ENCODE measurements around the gene CD48.
"Not testable (repeated sequence)": the region's sequence is repeated elsewhere in the genome, so short reads cannot be mapped to it uniquely, and the experiment has no call there.

The CD48 gene

DNA sequence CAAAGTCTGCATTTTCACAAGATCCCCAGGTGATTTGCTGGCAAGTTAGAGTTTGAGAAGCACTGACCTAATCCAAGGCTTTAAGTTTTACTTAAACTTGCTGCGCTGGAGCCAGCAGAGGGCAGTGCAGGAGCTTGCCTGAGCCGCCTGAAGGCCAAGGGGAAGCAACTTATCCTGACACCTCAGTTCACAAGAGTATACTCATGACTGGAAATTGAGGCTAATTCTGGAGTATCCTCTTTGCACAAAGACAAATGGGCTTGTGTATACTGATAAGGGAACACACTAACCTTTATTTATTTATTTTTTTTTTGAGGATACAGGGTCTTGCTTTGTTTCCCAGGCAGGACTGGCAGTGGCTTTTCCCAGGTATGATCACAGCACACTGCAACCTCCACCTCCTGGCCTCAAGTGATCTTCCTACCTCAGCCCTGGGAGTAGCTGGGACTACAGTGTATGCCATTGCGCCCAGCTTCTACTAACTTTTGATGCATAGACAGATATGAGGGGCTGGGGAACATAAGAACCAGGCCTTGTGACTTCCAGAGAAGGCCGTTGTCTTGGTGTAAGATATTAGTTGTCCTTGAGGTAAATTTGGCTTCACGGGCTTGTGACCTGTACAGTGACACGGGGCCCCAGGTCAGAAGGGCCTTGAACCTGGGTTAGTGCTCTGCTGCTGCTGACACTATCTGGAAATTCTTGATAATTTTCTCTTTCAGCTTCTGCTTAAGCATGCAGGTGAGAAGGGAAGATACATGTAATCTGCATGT is 35.8 kb downstream of the CD48 start:
- peak; percentile 75 for DNase-seq

DNA sequence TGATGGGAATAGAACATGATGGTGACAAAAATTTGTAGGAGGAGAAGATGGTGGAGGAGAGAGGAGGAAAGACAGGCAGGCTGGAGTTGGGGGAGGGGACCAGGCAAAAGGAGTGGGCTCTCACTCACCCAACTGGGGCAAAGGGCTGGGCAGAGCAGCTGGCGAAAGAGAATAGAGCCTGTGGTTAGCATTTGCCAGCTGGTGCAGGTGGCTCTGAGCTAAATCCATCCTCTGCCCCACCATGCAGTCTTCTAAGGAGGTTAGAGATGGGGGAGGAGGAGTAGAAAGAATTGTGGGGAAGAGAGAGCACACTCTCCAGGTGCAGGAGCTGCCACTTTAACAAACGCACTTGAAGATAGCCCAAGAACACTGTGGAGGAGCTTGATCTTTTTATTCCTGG is 37.2 kb downstream of the CD48 start:
- no peak for DNase-seq

DNA sequence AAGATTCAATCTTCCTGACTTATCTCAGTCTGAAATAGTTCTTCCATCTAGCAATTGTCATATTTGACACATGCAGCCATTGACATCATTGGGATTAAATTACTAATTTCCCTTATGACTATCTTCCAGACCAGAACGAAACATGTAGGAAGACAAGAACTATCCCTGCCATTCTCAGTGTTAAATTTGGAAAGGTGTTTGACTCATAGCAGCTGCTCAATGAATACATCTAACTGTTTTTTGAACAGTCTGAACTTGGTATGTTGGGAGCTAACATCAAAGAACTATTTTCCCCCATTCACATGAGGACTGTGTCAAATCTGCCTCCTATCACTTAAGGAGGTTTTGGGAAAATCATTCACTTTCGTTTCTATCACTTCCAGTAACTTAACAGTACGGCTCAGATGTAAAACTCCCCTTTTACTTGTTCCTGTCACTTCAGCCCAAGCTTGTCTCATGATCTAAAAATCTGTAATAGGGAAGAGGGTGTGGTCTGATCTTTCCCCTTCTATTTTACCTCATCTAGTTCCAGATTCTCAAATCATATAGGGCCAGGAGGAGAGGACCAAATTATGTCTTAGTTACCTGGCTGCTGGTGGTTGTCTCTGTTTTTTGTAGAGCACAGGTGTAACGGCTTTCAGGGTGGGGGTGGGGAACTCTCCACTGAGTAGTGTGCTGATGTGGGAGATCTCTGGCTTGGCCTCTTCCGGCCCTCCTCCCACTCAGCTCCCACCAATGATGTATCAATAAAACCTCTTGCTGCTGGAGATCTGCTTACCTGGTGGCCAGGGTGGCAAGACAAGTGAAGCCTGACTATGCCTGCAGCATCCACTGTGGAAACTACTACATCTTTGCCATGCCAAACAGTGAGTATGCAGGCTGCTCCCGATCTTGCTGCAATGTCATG is 38.6 kb downstream of the CD48 start:
- no peak for DNase-seq

DNA sequence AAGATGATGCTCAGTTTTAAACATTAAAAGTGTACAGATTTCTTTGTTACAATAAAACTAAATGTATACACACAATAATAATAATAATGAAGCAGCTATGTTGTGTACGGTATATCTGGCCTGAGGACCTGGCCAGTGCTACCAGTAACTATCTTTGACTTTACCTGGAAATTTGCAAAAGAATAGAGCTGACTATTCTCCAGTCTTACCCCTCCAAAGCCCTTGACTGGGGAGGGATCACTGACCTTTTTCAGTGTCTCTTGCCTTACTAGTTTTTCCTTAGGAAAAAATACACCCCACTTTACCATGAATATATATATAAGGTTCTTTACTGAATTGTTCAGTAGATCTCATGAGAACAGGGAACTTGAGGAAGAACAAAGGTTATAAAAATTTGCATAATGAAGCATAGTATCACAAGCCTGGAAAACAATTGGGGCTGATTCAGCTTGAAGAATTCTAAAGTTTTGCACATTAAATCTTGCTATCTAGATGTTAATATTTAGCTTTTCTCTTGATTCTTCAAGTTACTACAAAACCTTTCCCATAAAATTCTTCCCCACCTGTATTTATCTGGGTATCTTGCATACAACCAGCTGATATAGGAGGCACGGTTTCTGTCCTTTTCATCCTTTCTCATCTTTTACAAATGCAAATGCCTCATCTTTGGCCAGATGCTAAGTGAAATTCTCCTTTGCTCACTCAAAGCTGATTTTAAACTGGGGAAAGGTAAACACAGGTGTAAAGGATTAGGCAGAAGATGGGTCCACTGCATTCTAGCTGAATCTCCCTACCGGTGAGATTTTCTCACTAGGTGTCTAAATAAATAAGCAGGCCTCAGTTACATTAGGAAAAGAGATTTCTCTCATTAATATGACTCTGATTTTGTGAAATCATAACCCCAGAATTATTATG is 39.8 kb downstream of the CD48 start:
- DNase-seq: no peak

DNA sequence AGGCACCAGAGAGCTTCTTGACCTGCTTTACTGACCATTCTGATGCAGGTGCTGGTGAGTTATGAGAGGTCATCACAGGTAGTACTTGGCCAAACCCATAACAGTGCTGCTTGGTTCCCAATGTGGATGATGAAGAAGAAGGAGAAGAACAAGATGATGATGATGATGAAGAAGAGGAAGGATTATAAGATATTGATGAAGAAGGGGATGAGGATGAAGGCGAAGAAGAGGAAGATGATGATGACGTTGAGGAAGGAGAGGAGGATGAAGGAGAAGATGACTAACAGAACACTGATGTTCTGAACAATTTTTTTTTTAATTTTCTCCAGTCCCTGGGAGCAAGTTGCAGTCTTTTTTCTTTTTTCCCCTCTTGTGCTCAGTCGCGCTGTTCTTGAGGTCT is 40.9 kb downstream of the CD48 start:
- DNase-seq: no peak

DNA sequence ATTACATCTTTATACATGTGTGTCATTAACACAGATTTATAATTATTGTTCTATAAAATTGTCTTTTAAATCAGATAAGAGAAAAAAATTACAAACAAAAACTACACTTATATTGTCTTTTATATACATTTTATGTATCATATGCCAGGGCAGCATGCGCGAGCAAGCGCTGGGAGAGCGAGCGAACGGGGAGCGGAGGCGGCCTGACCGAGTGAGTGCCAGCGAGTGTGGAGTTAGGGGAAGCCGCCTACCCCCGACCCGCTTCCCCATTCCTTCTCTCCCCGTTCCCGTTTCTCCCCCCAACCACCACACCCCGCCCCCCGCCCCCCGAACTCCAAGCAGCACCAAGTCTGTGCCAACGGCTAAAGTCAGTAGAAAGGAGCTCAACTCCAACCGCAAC is 41.8 kb downstream of the CD48 start:
- no peak for DNase-seq

DNA sequence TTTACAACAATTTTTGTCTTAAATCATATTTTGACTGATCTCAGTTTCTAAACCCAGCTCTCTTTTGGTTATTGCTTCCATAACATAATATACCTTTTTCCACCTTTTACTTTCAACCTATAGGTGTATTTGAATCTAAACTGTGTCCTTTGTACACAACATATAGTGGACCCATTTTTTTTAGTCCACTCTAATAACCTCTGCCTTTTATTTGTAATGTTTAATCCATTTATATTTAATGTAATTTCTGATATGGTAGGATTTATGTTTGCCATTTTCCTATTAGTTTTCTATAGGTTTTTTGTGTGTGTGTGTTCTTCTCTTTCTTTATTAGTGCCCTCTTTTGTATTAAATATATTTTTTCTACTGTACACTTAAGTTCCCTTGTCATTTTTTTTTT is 42.3 kb downstream of the CD48 start:
- no peak for DNase-seq

DNA sequence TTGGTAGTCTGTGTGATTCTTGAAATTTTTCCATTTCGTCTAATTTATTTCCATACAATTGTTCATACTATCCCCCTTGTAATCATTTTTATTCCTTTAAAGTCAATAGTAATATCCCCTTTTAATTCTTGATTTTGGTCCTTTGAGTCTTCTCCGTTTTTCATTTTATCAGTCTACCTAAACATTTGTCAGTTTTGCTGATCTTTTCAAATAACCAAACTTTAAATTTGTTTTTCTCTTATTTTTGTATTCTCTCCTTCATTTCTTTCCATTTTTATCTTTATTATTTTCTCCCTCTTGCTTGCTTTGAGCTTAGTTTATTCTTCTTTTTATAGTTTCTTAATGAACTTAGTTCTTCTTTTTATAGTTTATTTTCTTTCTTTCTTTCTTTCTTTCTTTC is 43.7 kb downstream of the CD48 start:
- DNase-seq: no peak

DNA sequence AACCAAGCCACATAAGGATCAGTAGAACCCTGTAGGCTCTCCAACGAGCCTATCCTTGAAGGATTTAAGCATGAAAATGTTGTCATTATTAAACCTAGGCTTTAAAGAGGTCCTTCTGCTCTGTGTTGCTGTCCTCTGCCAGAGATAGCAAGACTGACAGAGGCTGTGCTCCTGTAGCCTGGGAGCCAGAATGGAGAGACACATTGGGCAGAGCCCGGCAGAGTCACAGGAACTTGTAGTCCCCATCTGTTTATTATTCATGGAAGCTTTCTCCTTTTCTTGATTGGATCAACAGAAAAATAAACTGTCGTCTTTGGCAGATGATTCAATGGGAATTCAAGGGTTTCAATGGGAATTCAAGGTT is 45.6 kb downstream of the CD48 start:
- DNase-seq: no peak

DNA sequence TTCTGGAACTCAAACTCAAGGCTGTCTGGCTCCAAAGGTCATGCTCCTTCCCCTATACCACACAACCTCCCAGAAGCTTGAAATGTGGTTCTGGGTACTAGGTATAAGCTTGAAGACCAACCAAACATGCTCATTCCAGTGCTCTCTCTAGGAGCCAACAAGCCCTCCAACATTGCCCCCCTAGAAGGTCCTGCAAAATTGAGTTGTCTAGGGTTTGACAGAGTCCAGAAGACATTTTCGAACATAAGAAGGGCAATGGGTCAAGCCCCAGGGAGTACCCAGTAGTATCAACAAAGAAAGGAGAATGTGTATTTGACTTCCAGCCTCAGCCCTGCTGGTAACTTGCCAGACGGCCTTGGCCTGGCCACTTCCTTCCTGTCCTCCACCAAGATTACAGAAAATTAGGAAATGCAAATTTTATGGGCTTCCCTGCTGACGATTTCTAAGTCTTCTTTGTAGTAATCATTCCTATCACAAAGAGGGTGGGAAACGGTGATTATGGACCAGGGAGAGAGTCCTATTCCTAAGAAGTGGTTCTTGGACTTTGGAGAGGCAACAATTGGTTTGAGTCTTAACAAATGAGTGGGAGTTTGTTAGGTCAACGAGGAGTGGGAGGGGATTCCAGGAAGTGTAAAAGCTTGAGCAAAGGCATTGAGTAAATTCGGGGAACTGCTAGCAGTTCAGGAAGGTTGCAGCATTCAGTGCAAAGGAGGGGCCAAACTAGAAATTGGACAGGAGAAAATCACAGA is 46.1 kb downstream of the CD48 start:
- peak; percentile 40 for DNase-seq

DNA sequence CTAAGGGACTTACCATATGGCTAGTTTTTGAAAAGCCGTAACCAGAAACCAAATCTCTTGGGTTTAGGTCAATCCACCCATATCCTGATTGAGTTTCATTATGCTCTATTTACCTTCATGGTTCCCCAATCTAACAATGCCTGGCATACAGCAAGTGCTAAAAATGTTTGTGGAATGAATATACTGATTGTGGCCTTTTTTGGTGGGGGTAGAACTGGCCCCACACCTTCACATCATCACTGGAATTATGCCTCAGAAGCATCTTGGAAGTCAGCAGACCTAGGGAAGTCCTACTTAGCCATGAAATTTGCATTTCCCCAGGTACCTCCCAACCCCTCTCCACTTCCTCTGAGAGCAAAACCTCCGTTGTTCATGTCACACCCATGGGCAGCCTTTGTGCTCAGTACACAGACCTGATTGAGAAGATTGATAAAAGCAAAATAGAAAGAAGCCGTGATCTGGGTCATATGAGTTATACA is 47.0 kb downstream of the CD48 start:
- DNase-seq: no peak

DNA sequence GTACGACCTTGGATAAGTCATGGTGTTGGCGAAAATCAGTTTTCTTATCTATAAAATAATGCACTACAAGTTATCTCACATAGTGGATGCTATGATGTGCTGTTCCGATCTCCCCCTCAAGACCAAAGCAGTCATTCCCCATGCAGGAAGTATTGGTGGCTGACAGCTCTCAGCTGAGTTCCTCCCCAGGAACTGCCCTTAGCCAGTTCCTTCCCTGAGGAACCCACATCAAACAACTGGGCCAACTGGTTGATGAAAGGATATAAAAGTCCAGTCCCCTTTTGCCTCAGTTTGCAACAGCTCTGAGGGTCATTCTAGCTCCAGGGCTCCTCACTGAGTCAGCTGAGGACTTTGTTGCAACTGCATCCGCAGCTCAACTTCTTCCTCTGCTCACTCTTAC is 48.7 kb downstream of the CD48 start:
- no peak for DNase-seq

DNA sequence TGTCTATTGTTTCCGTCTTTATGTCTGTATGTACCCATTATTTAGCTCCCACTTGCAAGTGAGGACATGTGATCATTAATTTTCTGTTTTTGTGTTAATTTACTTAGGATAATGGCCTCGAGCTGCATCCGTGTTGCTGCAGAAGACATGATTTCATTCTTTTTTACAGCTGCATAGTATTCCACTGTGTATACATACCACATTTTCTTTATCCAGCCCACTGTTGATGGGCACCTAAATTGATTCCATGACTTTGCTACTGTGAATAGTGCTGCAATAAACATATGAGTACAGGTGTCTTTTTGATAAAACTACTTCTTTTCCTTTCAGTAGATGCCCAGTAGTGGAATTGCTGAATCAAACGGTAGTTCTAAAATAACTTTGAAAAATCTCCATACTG is 52.1 kb downstream of the CD48 start:
- no peak for DNase-seq

DNA sequence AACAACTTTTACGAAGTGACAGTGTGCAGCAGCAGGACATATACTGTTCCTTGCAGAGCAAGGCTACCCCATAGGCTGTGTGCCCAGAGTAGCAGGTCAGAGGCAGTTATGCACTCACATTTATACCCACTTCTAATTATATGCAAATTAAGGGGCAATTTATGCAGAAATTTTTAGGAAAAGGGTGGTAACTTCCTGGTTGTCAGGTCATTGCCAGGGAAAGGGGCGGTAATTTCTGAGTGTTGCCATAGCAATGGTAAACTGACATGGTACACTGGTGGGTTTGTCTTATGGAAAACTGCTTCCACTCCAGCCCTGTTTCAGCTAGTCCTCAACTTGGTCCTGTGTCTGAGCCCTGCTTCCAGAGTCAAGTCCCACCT is 52.8 kb downstream of the CD48 start:
- no peak for DNase-seq

DNA sequence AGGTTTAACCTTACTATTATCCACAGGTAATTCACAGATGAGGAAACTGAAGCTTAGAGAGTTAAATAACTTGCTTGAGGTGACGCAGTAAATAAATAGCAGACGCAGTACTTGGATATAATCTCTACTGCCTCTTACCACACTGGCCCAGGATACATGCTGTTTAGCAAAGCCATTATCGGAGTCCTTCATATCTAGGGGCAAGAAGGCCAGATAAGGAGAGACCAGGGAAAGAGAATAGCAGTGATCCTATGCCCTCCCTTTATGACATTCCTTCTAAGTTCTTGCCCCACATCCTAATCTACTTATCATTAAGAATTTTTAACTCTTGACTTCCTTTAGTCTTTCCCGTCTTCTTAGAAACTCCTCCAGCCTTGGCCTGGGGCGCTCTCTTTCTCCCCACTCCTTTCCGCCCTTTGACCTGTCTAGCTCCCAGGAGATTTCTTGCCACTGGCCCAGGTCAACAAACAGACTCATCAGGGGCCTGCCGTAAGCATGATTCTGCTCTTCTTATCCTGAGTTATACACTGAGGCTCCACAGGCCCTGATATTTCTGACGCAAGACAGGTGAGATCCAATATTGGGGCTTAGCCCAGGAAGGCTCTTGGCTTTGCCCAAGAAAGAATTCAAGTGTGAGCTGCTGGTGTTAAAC is 53.3 kb downstream of the CD48 start:
- DNase-seq: no peak

DNA sequence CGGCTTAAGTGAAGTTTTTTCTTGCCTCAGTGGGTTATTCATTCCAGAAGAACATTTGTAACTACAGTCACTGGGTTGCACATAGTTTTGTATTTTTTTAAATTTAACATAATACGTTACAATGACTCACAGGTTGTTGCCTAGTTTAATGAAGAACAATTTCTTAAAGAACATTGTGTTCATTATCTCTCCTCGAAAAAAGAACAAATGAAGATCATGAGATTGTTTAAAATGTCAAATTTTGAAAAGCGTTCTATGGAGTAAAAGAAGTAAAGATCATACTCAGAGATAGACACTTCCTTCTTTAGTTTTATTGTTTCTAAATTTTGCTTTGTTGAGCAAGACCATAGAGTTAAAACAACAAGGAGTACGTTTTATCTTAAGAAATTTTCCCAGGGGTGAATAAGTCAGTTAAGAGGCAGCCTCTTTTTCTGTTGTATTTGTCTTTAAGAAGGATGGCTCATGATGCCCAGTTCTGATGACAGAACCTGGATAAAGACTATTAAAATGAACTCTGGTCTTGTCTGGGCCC is 54.3 kb downstream of the CD48 start:
- no peak for DNase-seq

DNA sequence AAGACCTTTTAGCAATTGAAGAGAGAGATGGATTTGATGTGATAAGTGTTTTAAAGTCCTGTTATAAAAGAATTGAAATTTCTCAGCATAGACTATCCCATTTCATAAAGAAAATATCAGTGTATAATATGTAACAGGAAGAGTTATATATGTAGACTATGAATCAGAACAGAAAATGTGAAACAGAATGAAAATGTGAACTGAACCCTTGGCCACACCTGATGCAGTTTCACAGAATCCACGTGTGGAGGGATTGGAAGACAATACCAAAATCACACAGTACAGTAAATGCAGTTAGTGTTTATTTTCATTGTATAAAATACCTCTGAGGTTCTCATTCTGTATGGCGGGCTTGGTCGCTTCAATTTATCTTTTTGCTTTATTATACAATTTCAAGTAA is 54.9 kb downstream of the CD48 start:
- DNase-seq: no peak

DNA sequence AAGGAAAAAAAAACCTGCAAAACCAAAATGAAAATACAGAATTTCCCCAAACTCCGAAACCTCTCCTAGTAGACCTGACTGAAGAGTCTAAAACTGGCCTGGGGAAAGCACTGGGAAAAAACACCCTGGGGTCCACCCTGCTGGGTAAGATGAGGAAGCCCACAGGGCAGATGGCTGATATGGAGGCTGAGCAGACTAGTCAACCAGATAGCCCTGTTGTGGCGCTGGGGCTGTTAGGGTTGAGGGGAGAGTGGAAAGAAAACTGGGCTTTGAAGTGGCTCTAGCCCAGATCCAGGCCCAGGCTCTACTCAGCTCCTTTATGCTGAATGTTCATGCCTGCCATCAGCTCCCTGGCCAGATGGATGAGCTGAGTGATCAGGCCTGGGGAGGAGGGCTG is 58.0 kb downstream of the CD48 start:
- no peak for DNase-seq

DNA sequence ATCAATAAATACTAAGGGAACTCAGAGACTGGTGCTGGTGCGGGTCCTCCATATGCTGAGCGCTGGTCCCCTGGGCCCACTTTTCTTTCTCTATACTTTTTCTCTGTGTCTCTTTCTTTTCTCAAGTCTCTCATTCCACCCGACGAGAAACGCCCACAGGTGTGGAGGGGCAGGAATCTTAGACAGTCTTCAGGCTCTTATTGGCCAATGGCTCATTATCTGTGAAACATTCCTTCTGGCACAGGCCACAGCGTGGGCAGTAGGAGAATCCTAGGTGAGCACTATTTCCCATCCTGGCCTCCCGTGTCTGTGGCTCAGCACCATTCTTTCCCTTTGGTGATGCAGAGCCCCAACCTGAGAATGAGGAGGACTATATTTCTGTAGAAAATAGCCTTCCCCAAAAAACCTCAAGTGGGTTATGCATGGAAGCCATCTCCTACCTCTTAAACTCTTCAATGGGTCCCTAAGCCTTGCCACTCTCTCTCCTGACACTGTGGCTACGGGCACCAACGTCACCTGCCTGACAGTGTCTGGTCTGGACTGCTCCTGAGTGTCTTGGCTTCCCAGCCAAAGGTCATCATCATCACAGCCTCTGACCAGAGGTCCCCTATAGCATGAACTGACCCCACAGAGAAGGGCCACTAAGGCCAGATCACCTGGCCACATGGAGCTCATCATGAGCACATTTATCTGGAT is 58.5 kb downstream of the CD48 start:
- DNase-seq: no peak

DNA sequence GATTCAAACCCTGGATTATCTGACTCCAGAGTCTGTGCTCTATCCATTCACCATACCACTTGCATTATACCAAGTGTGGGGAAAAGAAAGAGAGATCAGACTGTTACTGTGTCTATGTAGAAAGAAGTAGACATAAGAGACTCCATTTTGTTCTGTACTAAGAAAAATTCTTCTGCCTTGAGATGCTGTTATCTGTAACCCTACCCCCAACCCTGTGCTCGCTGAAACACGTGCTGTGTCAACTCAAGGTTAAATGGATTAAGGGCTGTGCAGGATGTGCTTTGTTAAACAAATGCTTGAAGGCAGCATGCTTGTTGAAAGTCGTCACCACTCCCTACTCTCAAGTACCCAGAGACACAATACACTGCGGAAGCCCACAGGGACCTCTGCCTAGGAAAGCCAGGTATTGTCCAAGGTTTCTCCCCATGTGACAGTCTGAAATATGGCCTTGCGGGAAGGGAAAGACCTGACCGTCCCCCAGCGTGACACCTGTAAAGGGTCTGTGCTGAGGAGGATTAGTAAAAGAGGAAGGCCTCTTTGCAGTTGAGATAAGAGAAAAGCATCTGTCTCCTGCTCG is 59.5 kb downstream of the CD48 start:
- DNase-seq: not testable (repeated sequence)
